NCI-H345 treated with DMSO at 0.1 percent for 48 hours (cell line): Measurements from ENCODE around the gene STK11IP.

ENCODE experiments used
- DNase-seq: peaks from one replicate; lab custom pipeline; 2025; ENCODE audit not compliant: unreplicated experiment; lab: John Stamatoyannopoulos, UW

STK11IP gene

GRCh38 chr2:219631904-219632759 lies 34.5 kb downstream of the STK11IP start:
- no peak for DNase-seq

GRCh38 chr2:219632760-219633105 lies 35.1 kb downstream of the STK11IP start:
- DNase-seq, result no peak

GRCh38 chr2:219633276-219634065 lies 35.8 kb downstream of the STK11IP start:
- DNase-seq, result peak; percentile 51

GRCh38 chr2:219634171-219634940 lies 36.7 kb downstream of the STK11IP start:
- DNase-seq, result no peak

- DNase-seq, result no peak
Observed at GRCh38 chr2:219634951-219635751, 37.5 kb downstream of the STK11IP start.

GRCh38 chr2:219636144-219636915 lies 38.7 kb downstream of the STK11IP start:
- DNase-seq, result no peak

GRCh38 chr2:219636941-219637841 lies 39.5 kb downstream of the STK11IP start:
- DNase-seq, result no peak

- no peak for DNase-seq
Observed at GRCh38 chr2:219637842-219638185, 40.2 kb downstream of the STK11IP start.

- peak; percentile 11 for DNase-seq
Observed at GRCh38 chr2:219638217-219638947, 40.7 kb downstream of the STK11IP start.

- DNase-seq, result no peak
Observed at GRCh38 chr2:219638948-219639755, 41.5 kb downstream of the STK11IP start.

GRCh38 chr2:219641390-219642068 lies 43.9 kb downstream of the STK11IP start:
- DNase-seq, result no peak

- DNase-seq, result no peak
Observed at GRCh38 chr2:219642069-219642454, 44.4 kb downstream of the STK11IP start.

- peak; percentile 87 for DNase-seq
Observed at GRCh38 chr2:219642465-219643083, 44.9 kb downstream of the STK11IP start.

GRCh38 chr2:219643084-219643473 lies 45.4 kb downstream of the STK11IP start:
- no peak for DNase-seq

- DNase-seq, result no peak
Observed at GRCh38 chr2:219643788-219644398, 46.2 kb downstream of the STK11IP start.
